Renal pelvis (tissue), 4 donors: ENCODE measurements around the gene PTK7. TPM values are rescaled to one million over a fixed set of nuclear protein-coding genes. Genes with fewer than 3 reads are reported as not detected.

Experiments
- DNase-seq: peaks from one replicate; pipeline ENCODE4 v3.0.0-alpha.2; 2013
- polyA plus RNA-seq, 3 donors: library from polyadenylated mRNA; unstranded; fragments of 120-200 nt; gene quantifications; one replicate each; pipeline ENCODE4 v1.2.1, GENCODE V29; 2013; ENCODE audit not compliant: insufficient read length in 3 of 3

Gene PTK7
- polyA plus RNA-seq, 3 donors = 229 to 267 (median 251) TPM

DNA sequence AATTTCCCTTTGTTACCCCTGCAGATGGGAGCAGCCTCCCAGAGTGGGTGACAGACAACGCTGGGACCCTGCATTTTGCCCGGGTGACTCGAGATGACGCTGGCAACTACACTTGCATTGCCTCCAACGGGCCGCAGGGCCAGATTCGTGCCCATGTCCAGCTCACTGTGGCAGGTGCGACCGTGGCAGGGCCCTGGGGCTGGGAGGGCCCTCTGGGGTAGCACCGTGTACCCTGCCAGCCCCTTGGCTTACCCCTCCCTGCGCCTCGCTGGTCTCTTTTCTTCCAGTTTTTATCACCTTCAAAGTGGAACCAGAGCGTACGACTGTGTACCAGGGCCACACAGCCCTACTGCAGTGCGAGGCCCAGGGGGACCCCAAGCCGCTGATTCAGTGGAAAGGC, 65.5 kb downstream of the PTK7 start:
- no peak for DNase-seq

GRCh38 chr6:43142101-43142500, 66.0 kb downstream of the PTK7 start:
- DNase-seq = no peak

GRCh38 chr6:43143235-43144128, 67.4 kb downstream of the PTK7 start:
- peak; percentile 90 for DNase-seq

- no peak for DNase-seq
Observed at GRCh38 chr6:43144879-43145278, 68.8 kb downstream of the PTK7 start.

- no peak for DNase-seq
Observed at GRCh38 chr6:43146261-43146660, 70.1 kb downstream of the PTK7 start.

GRCh38 chr6:43146709-43147688, 70.9 kb downstream of the PTK7 start:
- no peak for DNase-seq

DNA sequence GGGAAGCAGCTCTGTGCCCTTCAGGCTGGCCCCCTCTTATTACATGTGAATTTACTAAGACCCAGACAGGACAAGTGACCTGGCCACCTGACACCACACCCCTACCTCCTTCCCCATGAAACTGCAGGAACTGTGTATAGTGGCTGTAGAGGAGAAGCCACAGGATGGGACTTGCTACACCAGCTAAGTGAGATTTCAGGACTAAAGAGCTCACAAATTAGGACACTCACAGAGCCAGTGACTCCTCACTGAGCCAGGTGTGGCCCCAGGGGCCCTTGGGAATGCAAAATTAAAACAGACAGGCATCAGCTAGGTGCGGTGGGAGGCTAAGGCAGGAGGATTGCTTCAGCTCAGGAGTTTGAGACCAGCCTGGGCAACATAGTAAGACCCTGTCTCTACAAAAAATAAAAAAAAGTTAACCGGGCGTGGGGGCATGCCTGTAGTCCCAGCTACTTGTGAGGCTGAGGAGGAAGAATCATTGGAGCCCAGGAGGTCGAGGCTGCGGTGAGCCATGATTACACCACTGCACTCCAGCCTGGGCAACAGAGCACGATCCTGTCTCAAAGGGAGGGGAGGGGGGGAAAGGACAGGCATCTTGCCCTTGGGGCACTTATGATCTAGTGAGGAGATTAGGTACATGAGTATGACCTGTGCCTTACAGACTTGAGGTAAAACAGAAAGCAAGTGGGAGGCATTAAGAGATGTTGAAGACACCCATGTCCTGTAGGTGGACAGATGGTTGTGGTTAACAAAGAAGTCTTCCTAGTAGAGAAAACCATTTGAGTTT, 71.8 kb downstream of the PTK7 start:
- DNase-seq = no peak

DNA sequence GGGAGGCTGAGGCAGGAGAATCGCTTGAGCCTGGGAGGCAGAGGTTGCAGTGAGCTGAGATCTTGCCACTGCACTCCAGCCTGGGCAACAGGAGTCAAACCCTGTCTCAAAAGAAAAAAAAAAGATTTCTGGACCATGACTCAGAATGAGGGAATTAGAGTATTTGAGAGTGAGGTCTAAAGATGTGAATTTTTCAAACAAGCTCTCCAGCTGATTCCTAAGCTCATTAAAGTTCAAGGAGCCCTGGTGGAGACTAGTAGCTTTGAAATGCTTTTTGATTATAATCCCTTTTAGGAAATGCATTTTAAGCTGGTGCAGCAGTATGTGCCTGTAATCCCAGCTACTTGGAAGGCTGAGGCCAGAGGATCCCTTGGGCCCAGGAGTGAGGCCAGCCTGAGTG, 73.2 kb downstream of the PTK7 start:
- no peak for DNase-seq

DNA sequence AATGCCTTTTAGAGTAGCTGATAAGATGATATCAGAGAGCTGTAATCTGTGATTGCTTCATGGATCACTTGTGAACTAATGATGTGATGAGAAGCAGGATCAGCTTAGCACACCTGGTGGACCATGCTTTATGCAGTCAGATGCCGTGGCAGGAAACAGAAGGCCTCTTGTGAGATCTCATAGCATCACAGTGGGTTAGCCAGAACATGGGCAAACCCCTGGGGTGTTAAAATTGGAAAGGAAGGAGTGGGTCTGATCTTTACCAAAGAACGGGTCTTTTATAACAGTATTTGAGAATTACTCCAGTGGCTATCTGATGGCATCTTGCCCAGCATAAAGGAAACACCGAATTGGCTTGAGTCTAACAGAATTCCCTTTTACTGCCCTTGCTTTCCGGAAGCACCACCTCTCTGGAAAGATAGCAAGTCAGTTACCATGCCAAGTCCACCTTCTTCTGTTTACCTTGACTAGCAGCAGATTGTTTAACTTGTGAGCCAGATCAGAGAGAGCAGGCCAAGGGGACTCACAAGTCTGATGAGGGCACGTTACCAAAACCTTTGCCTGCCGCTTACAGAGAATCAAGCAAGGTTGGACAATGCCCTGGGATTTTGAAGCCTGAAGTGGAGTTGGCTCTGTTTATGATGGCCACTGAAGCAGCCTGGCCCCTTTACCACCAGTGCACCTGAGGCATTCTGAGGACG, 74.1 kb downstream of the PTK7 start:
- DNase-seq = no peak

DNA sequence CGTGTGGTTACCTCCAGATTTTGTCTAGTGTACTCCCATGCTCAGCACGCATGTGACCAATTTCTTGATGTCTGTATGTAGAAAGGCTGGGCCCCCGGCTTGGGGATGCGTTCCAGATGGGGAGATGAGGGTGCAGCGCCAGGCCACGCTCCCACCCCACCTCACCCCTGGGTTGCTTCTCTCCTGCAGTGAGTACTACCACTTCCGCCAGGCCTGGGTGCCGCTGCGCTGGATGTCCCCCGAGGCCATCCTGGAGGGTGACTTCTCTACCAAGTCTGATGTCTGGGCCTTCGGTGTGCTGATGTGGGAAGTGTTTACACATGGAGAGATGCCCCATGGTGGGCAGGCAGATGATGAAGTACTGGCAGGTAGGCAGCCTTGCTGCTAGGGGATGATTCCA, 83.5 kb downstream of the PTK7 start:
- no peak for DNase-seq

- DNase-seq = no peak
Observed at GRCh38 chr6:43163899-43164298, 87.8 kb downstream of the PTK7 start.

- peak; percentile 89 for DNase-seq
Observed at GRCh38 chr6:43170417-43170930, 94.4 kb downstream of the PTK7 start.

GRCh38 chr6:43170931-43171706, 95.0 kb downstream of the PTK7 start, which contains the start of gene SRF:
Gene SRF, plus strand, starts transcription at chr6:43171269. Its CDS starts 388 bp downstream, at chr6:43171657.
- DNase-seq = peak; percentile 100

- DNase-seq = no peak
Observed at GRCh38 chr6:43171707-43172103, 95.6 kb downstream of the PTK7 start.

GRCh38 chr6:43172104-43173007, 96.2 kb downstream of the PTK7 start:
- DNase-seq = no peak

DNA sequence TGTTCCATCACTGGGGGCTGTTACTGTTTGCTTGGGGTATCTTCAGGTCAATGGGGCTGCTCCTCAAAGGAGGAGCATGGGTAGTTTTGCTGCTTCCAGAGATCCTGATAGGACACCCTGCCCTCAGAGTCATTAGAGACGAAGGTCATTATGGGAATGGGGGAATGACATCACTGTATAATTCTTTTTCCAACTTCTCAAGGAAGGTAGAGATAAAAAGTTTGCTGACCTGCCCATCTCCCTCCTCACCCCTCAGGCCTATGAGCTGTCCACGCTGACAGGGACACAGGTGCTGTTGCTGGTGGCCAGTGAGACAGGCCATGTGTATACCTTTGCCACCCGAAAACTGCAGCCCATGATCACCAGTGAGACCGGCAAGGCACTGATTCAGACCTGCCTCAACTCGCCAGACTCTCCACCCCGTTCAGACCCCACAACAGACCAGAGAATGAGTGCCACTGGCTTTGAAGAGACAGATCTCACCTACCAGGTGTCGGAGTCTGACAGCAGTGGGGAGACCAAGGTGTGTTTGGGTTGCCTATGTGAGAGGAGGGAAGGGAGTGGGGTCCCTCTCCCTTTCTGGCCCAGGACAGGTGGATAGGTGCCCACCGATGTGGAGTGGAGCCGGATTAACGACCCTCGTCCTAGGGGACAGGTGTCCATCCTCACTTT, 97.6 kb downstream of the PTK7 start:
- DNase-seq = no peak

DNA sequence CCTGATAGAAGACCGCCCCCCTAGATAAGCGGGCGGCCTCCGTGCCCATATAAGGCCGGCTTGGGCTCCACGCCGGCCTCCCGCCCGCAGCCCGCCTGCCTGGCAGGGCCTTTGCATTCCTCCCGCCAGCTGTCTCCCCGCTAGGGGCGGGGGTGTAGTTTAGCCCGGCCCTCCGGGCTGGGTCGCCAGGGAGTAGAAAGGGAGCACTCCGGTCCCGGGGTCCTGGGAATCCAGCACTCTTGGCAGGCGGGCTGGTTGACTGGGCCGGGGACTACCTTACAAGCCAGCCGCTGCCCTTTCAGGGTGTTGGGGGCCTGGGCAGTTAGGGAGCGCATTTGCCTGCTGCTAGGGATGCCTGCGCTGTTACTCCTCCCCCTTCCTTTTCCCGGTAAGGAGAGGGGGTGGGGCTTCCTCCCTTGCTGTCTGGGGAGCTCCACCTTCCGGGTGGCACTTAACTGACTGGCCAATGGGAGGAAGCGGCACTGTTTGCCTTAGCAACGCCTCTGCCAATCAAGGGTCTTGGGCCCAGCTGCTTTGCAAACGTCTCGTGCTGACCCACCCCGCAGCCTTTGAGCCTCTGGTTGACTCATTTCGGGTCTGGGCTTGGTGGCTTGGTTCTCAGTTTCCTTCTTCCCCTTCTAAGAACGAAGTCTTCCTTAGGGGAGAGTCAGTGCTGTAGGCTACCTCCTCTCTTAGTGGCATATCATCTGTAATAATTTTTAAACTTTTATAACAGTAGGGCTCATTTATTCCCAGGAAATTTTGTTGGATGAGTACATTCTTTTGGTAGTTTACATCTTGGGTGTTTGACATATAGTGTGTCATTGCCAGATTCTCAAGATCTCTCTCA, 98.4 kb downstream of the PTK7 start:
- DNase-seq = peak; percentile 98
